ENCODE results near the gene FKBP15. TPM values are rescaled to one million over a fixed set of nuclear protein-coding genes. Genes with fewer than 3 reads are reported as not detected.
"Not testable (repeated sequence)": the region's sequence is repeated elsewhere in the genome, so short reads cannot be mapped to it uniquely, and the experiment has no call there.

The FKBP15 gene, protein sequence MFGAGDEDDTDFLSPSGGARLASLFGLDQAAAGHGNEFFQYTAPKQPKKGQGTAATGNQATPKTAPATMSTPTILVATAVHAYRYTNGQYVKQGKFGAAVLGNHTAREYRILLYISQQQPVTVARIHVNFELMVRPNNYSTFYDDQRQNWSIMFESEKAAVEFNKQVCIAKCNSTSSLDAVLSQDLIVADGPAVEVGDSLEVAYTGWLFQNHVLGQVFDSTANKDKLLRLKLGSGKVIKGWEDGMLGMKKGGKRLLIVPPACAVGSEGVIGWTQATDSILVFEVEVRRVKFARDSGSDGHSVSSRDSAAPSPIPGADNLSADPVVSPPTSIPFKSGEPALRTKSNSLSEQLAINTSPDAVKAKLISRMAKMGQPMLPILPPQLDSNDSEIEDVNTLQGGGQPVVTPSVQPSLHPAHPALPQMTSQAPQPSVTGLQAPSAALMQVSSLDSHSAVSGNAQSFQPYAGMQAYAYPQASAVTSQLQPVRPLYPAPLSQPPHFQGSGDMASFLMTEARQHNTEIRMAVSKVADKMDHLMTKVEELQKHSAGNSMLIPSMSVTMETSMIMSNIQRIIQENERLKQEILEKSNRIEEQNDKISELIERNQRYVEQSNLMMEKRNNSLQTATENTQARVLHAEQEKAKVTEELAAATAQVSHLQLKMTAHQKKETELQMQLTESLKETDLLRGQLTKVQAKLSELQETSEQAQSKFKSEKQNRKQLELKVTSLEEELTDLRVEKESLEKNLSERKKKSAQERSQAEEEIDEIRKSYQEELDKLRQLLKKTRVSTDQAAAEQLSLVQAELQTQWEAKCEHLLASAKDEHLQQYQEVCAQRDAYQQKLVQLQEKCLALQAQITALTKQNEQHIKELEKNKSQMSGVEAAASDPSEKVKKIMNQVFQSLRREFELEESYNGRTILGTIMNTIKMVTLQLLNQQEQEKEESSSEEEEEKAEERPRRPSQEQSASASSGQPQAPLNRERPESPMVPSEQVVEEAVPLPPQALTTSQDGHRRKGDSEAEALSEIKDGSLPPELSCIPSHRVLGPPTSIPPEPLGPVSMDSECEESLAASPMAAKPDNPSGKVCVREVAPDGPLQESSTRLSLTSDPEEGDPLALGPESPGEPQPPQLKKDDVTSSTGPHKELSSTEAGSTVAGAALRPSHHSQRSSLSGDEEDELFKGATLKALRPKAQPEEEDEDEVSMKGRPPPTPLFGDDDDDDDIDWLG
- 10 to 100 TPM; 25.5 to 29.7 TPM for total RNA-seq
- long read RNA-seq, donor 1, partial matches to known transcripts = 5 of 10 reads
- long read RNA-seq, donor 1, other reads (novel, unspliced or antisense) = 4 of 10 reads
- long read RNA-seq, donor 2, partial matches to known transcripts = 23 of 29 reads
- long read RNA-seq, donor 2, other reads (novel, unspliced or antisense) = 6 of 29 reads

DNA sequence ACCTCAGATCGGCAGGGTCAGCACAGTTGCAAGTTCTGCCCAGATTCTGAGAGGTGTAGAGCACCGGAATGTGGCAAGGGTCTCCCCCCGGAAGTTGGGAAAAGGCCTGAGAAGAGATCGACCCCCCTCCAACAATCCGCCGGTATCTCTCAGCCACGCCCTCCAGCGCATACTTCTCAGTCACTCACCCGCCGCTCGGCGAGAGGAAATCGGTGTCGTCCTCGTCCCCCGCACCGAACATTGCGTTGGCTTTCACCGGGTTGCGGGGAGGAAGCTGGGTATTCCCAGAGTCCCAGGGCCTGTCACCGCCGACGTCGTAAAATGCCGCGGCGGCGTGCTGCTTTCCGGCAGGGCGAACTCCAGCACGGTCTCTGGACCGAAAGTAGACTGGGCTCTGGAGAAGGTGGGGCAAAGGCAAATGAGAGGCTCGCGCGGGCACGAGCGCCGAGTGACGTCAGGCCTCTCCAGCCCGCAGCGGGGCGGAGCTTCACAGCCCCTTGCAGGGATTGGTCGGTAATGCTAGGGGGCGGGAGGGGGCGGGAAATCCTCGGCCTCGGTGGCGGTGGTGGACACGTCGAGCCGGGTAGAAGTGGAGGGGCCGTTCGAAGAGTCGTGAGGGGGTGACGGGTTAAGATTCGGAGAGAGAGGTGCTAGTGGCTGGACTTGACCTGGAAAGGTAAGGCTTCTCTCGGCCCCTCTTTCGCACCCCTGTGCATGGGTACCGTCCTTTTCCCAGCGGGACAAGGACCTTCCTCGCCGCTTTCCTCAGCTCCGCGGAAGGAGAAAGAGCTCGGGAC, at the start of gene FKBP15, which contains the start of gene SLC31A1:
Gene FKBP15, minus strand, starts transcription at position 275 of the 797 bp plus-strand sequence. Its CDS starts 34 bp downstream, at position 241.
Gene SLC31A1, plus strand, starts transcription at position 542 of the 797 bp plus-strand sequence. CDS start 34,605 bp downstream, outside the sequence.
- DNase-seq (ENCODE audit: low spot score) = peak; percentile 99
- intact Hi-C loops (cut with DNase I) = no loop called here

GRCh38 chr9:113269871-113270270, 48.8 kb upstream of the FKBP15 start:
- DNase-seq (ENCODE audit: low spot score) = no peak
- intact Hi-C loops (cut with DNase I) = loop anchor here in 1 of 2 donors (10.0 kb wide), 2 partner anchors 135 to 325 kb away; partner anchors contain the start of gene ALAD

GRCh38 chr9:113269355-113269754, 48.3 kb upstream of the FKBP15 start:
- intact Hi-C loops (cut with DNase I) = no loop called here
- no peak for DNase-seq (ENCODE audit: low spot score)

DNA sequence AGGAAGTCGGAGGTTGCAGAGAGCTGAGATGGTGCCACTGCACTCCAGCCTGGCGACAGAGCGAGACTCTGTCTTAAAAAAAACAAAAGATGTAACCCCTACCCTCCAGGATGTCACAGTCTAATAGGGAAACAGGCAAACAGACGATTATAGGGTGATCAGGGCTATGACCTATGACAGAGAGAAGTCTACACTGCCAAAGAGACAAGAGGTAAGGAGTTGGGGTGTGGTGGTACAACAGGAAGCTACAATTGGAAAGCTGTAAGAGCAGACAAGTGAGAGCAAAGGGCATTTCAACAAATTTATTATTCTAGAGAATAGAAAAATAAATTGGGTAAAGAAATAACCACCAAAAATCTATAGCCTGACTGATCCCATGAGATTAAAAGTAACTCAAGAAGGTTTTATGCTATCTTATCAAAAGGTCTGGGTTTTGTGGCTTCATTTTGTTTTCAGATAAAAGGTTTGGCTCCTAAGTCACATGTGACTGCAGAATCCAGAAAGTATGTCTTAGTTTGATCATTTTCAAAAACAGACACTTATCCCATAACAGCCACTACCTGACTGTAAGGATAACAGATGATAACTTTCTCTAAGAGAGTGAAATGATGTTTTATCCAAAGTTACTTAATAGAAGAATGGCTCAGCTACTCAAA, 47.0 kb upstream of the FKBP15 start:
- no peak for DNase-seq (ENCODE audit: low spot score)
- intact Hi-C loops (cut with DNase I) = no loop called here

DNA sequence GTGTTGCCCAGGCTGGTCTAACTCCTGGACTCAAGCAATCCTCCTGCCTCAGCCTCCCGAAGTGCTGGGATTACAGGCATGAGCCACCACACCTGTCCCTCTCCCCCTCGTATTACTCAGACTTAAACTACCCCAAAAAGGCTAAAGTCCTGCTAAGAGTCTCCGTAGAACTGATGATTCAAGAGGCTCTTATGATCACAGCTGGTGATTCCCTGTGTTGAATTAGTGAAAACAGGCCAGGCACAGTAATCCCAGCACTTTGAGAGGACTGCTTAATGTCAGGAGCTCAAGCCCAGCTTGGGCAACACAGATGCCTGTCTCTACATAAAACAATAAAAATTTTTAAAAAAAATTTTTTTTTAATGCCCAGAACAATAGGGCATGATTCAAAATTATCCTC, 45.1 kb upstream of the FKBP15 start:
- DNase-seq (ENCODE audit: low spot score) = no peak
- intact Hi-C loops (cut with DNase I) = no loop called here

GRCh38 chr9:113261917-113262671, 41.0 kb upstream of the FKBP15 start:
- no peak for DNase-seq (ENCODE audit: low spot score)
- intact Hi-C loops (cut with DNase I) = loop anchor here in 1 of 2 donors (5.0 kb wide), 1 partner anchor 625 kb away; no protein-coding TSS in a partner anchor

- no peak for DNase-seq (ENCODE audit: low spot score)
- intact Hi-C loops (cut with DNase I) = no loop called here
These were observed 37.2 kb upstream of the FKBP15 start for GRCh38 chr9:113258282-113258681.

GRCh38 chr9:113257863-113258262, 36.8 kb upstream of the FKBP15 start:
- no peak for DNase-seq (ENCODE audit: low spot score)
- intact Hi-C loops (cut with DNase I) = no loop called here

- DNase-seq (ENCODE audit: low spot score) = no peak
- intact Hi-C loops (cut with DNase I) = no loop called here
These were observed 34.4 kb upstream of the FKBP15 start for GRCh38 chr9:113255438-113255837.

DNA sequence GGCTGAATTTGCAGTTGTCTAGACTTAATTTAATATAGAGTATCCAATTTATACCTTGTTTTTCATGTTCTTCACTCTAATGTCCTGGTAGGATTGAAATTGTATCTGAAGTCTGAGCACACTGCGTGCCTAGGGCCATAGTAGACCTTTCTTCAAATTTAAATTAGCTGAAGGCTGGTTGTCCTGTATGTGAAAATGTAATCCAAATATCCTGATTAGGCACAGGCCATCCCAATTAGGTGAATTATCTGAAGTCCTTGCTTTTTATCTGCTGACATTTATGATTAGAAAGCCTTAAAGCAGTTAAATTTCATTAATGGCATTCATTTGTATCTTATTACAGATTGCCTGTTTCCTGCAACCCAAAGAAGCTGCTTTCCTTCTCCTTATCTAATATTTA, 33.9 kb upstream of the FKBP15 start:
- intact Hi-C loops (cut with DNase I) = loop anchor here in 1 of 2 donors (5.0 kb wide), 1 partner anchor 917 kb away; no protein-coding TSS in a partner anchor
- DNase-seq (ENCODE audit: low spot score) = no peak

GRCh38 chr9:113250807-113251206, 29.7 kb upstream of the FKBP15 start:
- DNase-seq (ENCODE audit: low spot score) = no peak
- intact Hi-C loops (cut with DNase I) = loop anchor here in 1 of 2 donors (2.0 to 5.0 kb wide), 2 partner anchors 68 to 921 kb away; no protein-coding TSS in a partner anchor

DNA sequence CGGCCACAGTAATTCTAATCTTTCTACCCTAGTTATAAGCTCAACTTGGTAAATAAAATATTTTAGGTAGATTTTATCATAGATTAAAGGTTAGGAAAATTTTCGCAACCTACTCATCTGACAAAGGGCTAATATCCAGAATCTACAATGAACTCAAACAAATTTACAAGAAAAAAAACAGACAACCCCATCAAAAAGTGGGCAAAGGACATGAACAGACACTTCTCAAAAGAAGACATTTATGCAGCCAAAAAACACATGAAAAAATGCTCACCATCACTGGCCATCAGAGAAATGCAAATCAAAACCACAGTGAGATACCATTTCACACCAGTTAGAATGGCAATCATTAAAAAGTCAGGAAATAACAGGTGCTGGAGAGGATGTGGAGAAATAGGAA, 28.6 kb upstream of the FKBP15 start:
- not testable (repeated sequence) for DNase-seq (ENCODE audit: low spot score)
- intact Hi-C loops (cut with DNase I) = loop anchor here in 1 of 2 donors (2.0 to 5.0 kb wide), 2 partner anchors 69 to 923 kb away; no protein-coding TSS in a partner anchor

- intact Hi-C loops (cut with DNase I) = no loop called here
These were observed 26.6 kb upstream of the FKBP15 start for GRCh38 chr9:113247640-113248039.

GRCh38 chr9:113246928-113247327, 25.9 kb upstream of the FKBP15 start:
- DNase-seq (ENCODE audit: low spot score) = no peak
- intact Hi-C loops (cut with DNase I) = no loop called here

More at GRCh38 chr9:113247640-113248039, 26.6 kb upstream of the FKBP15 start:
- no peak for DNase-seq (ENCODE audit: low spot score)

- intact Hi-C loops (cut with DNase I) = no loop called here
- no peak for DNase-seq (ENCODE audit: low spot score)
These were observed 24.8 kb upstream of the FKBP15 start for GRCh38 chr9:113245894-113246293.

GRCh38 chr9:113244556-113244955, 23.5 kb upstream of the FKBP15 start:
- DNase-seq (ENCODE audit: low spot score) = no peak
- intact Hi-C loops (cut with DNase I) = no loop called here

- no peak for DNase-seq (ENCODE audit: low spot score)
- intact Hi-C loops (cut with DNase I) = no loop called here
These were observed 20.1 kb upstream of the FKBP15 start for GRCh38 chr9:113241161-113241560.

Data from posterior vena cava (tissue), 2 donors.